Skeletal muscle satellite cell (primary cell): Measurements from ENCODE around the gene C10orf95.
A peak's percentile ranks its signal among the peaks of the same experiment; 100 is the strongest.

Experiments
- H3K27me3 ChIP-seq: 2 replicates; pipeline ENCODE4 v1.7.0; 2013; ENCODE audit warnings: low read length; ENCODE audit not compliant: control insufficient read depth, insufficient read depth
- H3K36me3 ChIP-seq: 2 replicates; pipeline ENCODE4 v1.7.0; 2013; ENCODE audit warnings: mild to moderate bottlenecking, control low read depth, low read length; ENCODE audit not compliant: insufficient read depth
- H3K4me1 ChIP-seq: 2 replicates; pipeline ENCODE4 v1.7.0; 2013; ENCODE audit warnings: low read length; ENCODE audit not compliant: control insufficient read depth, insufficient read depth
- H3K4me2 ChIP-seq: 2 replicates; pipeline ENCODE4 v1.7.0; 2013; ENCODE audit warnings: mild to moderate bottlenecking, low read length
- H3K4me3 ChIP-seq: 2 replicates; pipeline ENCODE4 v1.7.0; 2013; ENCODE audit warnings: low read length
- H3K9ac ChIP-seq: 2 replicates; pipeline ENCODE4 v1.7.0; 2013; ENCODE audit warnings: mild to moderate bottlenecking, low read depth, low read length, moderate library complexity
- H3K9me3 ChIP-seq: replicated peaks from 2 replicates; pipeline ENCODE4 v1.7.0; 2013; ENCODE audit warnings: mild to moderate bottlenecking, control low read depth, low read length

Gene C10orf95

DNA sequence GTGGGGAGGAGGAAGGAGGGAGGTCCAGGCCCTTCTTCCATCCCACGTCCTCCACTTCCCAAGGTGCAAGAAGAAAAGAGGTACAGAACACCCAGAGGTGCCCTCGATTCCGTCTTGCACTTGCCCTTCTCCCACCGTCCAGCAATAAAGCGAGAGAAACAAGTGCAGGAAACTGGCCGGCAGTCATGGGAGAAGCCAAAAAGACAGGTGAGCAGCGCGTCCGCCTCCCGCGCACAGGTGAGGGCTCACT lies 1.3 kb downstream of the C10orf95 start:
- Histone ChIP-seq H3K27me3 (no peaks in the 10 kb centered on the region), H3K4me3 (peak overlapping the region; percentile 94), H3K4me2 (peak overlapping the region; percentile 97), H3K9ac (peak overlapping the region; percentile 65), H3K4me1 (peaks cover 32% of the 10 kb centered on the region), H3K36me3 (no peaks in the 10 kb centered on the region), H3K9me3 (no peaks in the 10 kb centered on the region)

DNA sequence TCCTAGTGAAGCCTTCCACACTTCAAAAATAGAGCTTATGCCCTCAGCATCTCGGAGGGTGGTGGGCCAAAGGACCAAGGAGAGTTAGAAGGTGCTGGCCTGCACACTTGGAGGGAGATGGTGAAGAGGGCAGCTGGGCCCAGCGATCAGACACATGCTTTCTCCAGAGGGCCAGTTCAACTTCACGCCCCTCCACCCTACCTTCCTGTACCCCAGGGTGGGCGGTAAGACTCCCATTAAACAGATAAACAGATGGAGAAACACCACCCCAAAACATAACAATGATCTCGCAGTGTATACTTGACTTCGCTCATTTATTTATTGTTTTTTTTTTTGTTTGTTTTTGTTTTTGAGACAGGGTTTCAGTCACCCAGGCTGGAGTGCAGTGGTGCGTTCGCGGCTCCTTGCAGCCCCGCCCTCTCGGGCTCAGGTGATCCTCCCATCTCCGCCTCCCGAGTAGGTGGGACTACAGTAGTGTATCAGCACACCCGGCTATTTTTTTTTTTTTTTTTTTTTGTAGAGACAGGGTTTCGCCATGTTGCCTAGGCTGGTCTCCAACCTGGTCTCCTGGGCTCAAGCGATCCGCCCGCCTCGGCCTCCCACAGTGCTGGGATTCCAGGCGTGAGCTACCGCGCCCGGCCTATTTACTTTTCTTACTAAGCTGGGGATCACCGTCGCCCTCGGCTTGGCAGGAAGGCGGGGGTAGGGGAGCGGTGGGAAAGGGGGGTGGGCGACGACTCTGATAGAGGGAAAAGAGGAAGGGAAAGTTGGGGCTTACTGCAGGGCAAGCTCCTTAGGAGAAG lies 1.8 kb downstream of the C10orf95 start:
- Histone ChIP-seq H3K4me2 (peak overlapping the region; percentile 97), H3K36me3 (no peaks in the 10 kb centered on the region), H3K4me3 (peak overlapping the region; percentile 94), H3K4me1 (peaks cover 30% of the 10 kb centered on the region), H3K9me3 (no peaks in the 10 kb centered on the region), H3K27me3 (no peaks in the 10 kb centered on the region), H3K9ac (peak overlapping the region; percentile 65)

DNA sequence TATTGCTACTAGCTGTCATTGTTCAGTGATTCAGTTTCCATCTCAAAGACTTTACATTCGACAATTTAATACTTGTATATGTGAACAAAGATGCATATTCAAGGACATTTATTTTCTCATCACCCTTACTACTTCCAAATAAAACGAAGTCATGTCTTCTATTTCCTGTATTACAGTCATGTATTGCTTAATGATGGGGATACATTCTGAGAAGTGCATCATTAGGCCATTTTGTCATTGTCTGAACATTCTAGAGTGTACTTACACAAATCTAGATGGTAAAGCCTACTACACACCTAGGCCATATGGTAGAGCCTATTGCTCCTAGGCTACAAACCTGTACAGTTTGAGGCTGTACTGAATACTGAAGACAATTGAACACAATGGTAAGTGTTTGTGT lies 6.5 kb downstream of the C10orf95 start:
- Histone ChIP-seq H3K9me3 (no peaks in the 10 kb centered on the region), H3K36me3 (no peaks in the 10 kb centered on the region), H3K4me2 (no peak overlapping the region), H3K9ac (no peak overlapping the region), H3K27me3 (peaks cover 6% of the 10 kb centered on the region), H3K4me3 (no peak overlapping the region), H3K4me1 (peaks cover under 1% of the 10 kb centered on the region)

DNA sequence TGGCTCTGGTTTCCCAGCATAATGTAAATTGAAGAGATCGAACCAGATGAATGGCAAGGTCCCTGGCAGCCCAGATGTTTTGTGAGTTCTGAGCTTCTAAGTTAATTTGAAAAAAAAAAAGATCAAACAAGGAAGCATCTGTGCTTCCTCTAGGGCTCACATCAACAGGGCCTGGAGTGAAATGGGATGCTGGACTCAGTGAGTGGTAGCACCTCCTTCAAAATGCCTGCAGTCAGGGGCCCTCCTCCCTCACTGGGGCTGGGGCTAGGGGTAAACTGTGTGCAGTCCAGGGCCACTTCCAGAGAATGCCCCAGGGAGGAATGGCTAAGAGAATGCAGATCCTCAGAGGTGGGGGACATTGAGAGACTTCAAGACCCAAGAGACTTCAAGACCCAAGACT lies 13.0 kb downstream of the C10orf95 start:
- peaks cover 6% of the 10 kb centered on the region for H3K27me3 ChIP-seq
- H3K4me3 ChIP-seq: no peak overlapping the region
- no peak overlapping the region for H3K9ac ChIP-seq
- no peak overlapping the region for H3K4me2 ChIP-seq
- H3K36me3 ChIP-seq: no peaks in the 10 kb centered on the region
- H3K9me3 ChIP-seq: no peaks in the 10 kb centered on the region
- H3K4me1 ChIP-seq: peaks cover 17% of the 10 kb centered on the region

DNA sequence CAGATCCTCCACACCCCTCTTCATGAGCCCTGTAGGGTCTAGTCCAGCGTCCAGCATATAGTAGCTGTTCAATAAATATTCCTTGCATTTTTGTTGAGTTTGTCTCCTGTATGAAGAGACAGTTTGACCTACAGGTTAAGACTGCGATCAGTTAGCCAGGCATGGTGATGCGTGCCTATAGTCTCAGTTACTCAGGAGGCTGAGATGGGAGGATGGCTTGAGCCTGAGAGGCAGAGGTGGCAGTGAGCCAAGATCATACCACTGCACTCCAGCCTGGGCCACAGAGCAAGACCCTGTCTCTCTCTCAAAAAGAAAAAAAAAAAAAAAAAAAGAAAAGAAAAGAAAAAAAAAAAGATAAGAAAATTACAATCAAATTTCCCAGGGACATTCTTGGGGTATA lies 13.8 kb downstream of the C10orf95 start:
- H3K4me1 ChIP-seq: peaks cover 17% of the 10 kb centered on the region
- H3K9ac ChIP-seq: no peak overlapping the region
- H3K27me3 ChIP-seq: peaks cover 6% of the 10 kb centered on the region
- no peaks in the 10 kb centered on the region for H3K36me3 ChIP-seq
- no peak overlapping the region for H3K4me2 ChIP-seq
- no peak overlapping the region for H3K4me3 ChIP-seq
- no peaks in the 10 kb centered on the region for H3K9me3 ChIP-seq

DNA sequence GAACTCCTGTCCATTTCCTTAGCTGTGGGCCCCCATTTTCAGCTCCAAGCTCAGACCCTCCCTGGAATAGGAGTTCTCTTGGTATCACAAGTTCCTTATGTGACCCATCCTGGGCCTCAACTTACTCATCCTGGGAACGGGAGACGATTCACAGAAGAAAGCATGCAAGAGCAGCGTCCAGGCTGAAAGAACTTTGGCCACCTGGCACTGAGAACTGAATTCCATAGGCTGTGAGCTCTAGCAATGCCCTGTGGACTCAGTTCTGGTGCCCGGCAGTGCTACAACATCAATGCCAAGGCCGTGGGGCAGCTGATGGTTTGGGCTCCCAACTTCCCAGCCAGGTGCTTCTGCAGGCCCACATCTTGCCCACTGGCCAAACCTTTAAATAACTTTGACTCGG lies 15.0 kb downstream of the C10orf95 start:
- H3K4me3 ChIP-seq: no peak overlapping the region
- no peaks in the 10 kb centered on the region for H3K36me3 ChIP-seq
- H3K9ac ChIP-seq: no peak overlapping the region

DNA sequence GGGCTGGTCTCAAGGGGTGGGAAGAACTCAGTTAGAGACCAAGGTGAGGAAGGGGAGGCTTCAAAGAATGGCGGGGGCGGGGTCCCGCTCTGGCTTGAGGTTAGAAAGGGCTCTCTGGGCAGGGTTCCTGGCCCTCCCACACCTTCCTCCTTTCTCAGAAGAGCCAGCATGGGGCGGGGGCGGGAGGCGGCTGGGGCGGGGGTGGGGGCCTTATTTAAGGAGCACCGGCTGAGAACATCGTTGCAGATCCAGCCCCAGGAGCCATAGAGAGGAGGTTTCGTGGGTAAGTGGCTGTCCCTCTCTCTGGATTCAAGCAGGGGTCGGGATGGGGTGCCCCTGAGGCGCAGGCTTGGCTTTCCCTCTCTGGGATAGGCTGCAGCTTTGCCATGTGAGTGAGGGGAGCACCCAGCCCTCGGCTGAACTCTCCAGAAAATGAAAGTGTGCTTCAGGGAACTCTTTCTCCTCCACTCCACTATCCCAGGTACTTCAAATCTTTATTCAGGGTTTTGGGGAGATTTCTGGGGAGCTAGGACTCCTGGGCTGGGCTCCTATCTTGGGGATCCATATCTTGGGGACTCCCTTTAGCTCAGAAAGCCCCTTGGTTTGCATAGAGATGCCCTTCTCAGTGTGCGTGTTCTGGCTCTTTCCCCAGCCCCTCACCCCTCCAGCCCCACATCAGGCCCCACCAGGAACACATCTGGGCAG lies 15.7 kb downstream of the C10orf95 start:
- H3K4me2 ChIP-seq: peak overlapping the region; percentile 80
- peak overlapping the region; percentile 49 for H3K9ac ChIP-seq
- H3K36me3 ChIP-seq: no peaks in the 10 kb centered on the region
- peak overlapping the region; percentile 63 for H3K4me3 ChIP-seq
- no peaks in the 10 kb centered on the region for H3K9me3 ChIP-seq
- no peaks in the 10 kb centered on the region for H3K27me3 ChIP-seq
- H3K4me1 ChIP-seq: peaks cover 26% of the 10 kb centered on the region

More for the DNA sequence above, 15.0 kb downstream of the C10orf95 start:
- H3K9me3 ChIP-seq: no peaks in the 10 kb centered on the region
- H3K4me1 ChIP-seq: peaks cover 25% of the 10 kb centered on the region
- no peaks in the 10 kb centered on the region for H3K27me3 ChIP-seq
- peak overlapping the region; percentile 80 for H3K4me2 ChIP-seq

DNA sequence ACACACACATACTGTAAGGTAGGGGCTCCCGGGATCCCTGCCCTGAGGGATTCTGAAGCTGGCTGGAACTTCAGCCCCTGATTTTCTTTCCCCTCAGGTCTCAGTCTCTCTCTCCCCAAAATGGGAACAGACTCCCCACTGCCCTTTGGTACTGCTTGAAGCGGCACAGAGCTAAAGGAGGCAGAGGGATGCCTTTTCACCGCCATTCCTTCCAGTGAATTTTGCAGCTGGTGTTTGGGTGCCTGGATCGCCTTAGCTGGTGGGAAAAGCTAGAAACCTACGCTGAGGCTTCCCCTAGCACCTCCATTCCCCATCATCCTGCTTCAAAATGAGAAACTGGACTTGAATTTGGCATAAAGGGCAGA lies 16.2 kb downstream of the C10orf95 start:
- Histone ChIP-seq H3K4me2 (peak overlapping the region; percentile 80), H3K9me3 (no peaks in the 10 kb centered on the region), H3K27me3 (no peaks in the 10 kb centered on the region), H3K4me1 (peaks cover 26% of the 10 kb centered on the region), H3K36me3 (no peaks in the 10 kb centered on the region), H3K9ac (no peak overlapping the region), H3K4me3 (no peak overlapping the region)

DNA sequence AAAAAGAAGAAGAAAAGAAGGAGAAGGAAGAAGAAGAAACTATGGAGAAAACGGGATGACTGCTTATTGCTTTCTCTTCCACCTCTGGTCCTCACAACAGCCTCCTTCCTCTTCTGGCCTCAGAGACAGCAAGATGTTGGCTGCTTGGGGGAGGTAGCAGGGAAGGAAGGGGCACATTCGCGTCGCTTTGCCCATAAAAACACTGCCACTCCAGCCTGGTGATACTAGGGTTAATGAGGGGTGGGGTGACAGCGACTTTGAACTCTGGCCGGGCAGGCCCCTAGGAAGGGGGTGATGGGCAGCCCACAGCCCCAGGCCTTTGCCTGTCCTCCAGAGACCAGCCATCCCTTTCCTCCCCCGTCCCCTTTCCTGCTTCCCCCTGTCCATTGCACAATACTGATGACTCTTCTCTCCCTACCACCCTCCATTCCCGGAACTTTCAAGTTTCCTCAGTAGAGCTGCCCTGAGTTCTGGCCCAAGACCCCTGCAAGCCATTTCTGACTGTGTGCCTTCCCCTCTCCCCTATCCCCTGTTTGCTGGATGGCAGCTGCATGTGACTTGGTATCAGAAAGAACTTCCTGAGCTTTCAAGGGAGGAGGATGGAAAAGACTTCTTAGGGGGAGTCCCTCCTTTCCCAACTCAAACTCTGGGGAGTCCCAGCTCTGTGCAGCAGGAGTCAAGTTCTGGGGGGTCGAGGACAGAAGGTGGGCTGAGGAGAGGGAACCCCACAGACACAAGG lies 16.8 kb downstream of the C10orf95 start:
- Histone ChIP-seq H3K9ac (no peak overlapping the region), H3K36me3 (no peaks in the 10 kb centered on the region), H3K4me1 (peaks cover 26% of the 10 kb centered on the region), H3K27me3 (no peaks in the 10 kb centered on the region), H3K9me3 (no peaks in the 10 kb centered on the region), H3K4me3 (no peak overlapping the region), H3K4me2 (peak overlapping the region; percentile 21)

DNA sequence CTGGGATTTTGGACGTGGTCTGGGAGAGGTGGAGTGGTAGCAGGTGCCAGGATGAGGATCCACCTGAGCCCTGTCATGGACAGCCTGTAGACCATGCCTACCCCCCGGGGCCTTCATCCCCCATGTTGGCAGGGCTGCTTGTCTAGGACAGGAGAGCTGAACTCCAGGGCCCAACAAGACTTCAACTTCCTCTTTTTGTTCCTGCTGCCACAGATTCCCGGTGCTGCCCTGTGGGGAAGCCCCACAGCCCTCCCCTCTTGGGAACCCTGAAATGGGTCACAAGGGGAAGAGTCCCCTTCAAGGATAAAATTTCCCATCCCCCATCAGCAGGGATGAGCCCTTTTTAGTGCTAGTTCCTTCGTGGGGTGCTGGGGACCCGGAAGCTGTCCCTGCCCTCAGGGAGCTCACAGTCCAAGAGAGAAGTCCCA lies 17.7 kb downstream of the C10orf95 start:
- Histone ChIP-seq H3K27me3 (no peaks in the 10 kb centered on the region), H3K9me3 (no peaks in the 10 kb centered on the region), H3K4me2 (no peak overlapping the region), H3K9ac (no peak overlapping the region), H3K4me3 (no peak overlapping the region), H3K4me1 (peaks cover 26% of the 10 kb centered on the region), H3K36me3 (no peaks in the 10 kb centered on the region)

DNA sequence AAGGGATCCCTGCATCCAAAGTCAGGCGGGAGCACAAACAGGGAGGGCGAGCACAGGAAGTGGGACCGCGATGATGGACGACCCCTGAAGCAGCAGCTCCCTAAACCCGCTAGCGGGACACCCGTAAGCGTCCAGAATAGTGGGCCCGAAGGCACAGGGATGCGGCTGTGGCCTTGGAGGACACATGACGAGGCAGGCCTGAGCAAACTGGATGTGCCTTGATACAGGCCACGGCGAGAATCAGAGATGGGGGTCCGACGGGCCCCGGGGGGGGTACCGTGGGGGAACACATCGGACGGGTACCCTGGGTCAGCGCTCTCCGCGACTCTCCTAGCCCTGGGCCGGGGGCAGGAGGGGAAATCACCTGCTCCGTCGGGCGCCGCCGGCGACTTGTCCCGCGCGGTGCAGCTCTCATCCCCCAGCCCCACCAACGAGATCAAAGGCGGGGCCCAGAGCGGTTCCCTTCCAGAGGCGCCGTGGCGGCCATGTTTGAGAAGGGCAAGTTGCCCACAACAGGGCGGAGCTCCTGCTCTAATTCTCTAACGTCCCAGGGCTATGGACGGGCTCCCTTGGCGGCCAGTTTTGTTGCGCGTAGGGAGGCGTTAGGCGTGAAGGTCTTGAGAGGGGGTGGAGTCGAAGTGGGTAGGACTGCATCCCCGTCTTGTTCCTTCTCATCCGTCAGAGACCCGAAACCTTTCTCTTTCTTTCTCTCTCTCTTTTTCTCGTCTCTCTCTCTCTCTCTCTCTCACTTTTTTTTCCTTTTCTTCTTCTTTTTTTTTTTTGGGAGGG lies 19.0 kb downstream of the C10orf95 start, which contains the start of gene CUEDC2:
Gene CUEDC2 (minus strand): TSS at position 413 of the 789 bp plus-strand sequence. CDS start 7,386 bp downstream, outside the sequence.
- Histone ChIP-seq H3K4me3 (peak within 1 kb of the TSS; percentile 92), H3K9me3 (no peaks in the 10 kb centered on the region), H3K4me1 (peaks cover 26% of the 10 kb centered on the region), H3K36me3 (no peaks in the 10 kb centered on the region), H3K9ac (peak within 1 kb of the TSS; percentile 97), H3K27me3 (no peaks in the 10 kb centered on the region), H3K4me2 (peak within 1 kb of the TSS; percentile 99)
